Measurements from ENCODE around the gene HOXD10.

The HOXD10 gene

DNA sequence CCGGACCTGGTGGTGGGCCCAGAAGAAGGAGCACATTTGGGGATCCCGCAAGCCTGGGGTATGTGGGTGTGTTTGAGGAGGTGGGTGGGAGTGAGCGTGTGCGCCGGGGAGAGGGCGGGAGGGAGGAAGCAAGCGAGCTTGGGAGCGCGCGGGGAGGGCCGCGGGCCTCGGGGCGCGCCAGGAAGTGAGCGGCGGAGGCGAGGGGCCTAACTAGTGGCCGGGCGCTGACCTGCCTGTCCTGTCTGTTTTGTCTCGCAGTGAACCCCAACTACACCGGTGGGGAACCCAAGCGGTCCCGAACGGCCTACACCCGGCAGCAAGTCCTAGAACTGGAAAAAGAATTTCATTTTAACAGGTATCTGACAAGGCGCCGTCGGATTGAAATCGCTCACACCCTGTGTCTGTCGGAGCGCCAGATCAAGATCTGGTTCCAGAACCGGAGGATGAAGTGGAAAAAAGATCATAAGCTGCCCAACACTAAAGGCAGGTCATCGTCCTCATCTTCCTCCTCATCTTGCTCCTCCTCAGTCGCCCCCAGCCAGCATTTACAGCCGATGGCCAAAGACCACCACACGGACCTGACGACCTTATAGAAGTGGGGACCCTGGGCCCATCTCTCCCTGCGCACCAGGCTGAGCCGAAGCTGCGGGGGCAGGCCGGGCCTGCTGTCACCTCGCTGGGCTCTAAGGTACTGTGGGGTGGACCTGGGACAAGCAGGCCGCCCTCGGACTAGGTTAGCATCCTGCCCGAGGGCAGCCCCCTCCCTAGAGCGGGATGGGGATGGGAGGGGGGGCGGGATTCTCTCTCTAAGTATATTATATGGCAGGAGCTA lies 36.0 kb downstream of the HOXD10 start:
- no peak for FAIRE-seq

DNA sequence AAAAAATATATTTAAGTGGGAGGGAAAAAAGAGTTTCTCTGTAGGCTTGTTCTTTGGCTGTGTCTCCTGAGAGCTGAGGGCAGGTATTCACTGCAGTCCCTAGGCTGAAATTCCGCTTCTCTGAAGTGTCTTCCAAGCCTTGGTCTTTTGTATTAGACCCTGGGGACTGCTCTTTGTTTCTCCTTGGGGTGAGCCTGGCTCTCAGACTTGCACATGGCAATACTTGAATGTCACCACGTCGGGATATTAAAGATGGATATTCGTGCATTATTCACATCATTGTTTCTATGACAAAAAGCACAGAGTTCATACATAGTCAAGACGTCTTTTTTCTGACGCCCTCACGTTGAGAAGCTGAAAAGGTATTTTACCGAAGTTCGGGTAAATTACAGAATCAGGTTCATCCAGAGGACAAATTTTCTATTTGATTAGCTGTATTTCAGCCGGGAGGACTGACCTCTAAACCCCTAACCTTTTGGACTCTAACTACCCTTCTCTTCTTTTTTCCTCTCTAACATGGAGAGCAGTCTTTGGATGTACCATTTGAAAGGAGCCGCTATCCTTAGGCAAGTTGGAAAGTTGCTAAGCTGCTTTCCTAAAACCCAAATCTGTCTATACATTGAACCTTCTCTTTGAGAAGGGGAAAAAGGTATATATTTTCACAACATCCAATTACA lies 38.1 kb downstream of the HOXD10 start:
- FAIRE-seq = no peak

DNA sequence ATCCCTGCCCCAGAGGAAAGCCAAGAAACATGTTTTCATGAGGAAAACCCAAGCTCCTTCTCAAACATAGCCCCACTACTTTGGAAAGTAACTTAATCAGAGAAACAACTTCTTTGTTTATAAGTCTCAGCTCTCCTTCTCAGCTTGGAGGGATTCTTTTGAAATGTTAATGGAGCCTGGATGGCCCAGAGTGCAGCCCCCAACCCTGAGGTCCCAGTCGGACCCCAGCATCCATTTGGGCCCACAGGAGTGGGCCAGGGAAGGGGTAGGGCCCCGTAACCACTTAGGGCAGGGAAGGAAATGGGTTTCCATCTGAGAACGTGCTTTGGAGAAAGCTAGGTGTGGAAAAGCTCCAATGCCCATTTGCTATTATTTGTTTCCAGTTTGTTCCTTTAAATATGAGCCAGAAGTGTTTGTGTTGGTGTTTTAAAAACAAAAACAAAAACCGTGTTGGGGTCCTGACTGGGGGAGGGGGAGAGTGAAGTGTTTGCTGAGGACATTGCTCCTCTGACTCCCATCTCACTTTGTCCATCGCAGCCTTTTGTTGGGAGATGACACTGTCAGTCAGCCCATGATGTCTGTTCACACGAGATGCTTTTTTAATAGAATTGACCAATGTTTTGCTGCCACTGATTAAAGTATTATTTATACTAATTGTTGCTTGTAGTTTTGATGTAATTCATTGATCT lies 38.9 kb downstream of the HOXD10 start:
- FAIRE-seq = no peak

DNA sequence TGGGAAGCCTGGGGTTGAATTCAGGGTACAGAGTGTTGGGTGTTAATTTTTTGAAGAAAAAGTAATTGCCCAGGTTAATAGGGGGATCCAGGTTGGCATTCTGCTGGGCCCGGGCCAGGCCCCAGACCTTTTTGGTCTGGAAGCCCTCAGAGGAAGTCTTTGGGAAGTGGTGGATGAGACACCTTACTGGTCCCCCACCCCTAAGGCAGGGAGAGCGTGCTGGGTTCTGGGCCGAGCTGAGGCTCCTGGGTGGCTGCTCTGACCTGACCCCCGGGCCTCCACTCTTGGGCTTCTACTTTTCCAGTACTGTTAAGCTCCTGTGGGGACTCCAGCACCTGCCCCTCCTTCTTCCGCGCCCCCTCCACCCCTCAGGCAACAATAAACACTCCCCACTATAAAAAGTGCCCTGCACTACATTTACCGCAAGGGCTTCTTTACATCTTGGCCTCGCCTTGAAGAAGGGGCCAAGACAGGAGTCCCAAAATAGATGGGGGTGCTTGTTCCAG lies 39.8 kb downstream of the HOXD10 start:
- no peak for FAIRE-seq

DNA sequence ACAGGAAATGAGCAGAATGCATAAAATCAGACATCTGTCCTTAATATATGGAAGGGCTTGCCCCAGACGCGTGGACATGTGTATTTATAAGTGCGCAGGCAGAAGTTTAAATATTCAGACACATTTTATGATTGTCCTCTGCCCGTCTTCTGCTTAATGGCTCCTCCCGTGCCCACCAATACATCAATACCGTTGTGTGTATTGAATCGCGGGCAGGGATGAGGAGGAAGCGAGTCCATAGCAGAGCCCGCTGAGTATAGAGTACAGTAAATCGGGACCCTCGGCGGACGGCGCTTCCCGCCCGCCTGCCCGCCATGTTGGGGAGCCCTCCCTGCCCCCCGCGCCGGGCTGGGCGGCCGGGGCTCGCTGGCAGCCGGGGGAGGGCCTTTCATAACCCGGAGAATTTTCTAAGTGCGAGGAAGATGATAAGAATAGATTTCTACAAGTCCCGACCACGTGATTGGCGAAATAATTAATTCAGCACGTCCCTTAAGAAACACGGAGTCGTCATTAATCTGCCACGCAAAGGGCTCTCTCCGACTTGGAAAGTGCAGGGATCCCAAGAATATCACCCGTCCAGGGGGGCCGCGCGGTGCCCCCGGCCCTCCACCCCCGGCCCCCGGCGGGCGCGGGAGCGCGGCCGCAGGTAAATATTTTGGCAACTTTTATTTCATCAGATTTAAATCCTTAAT lies 40.4 kb downstream of the HOXD10 start, which contains the start of gene HOXD3:
HOXD3 (plus strand) TSS at position 501 of the 692 bp plus-strand sequence. CDS start 11,808 bp downstream, outside the sequence.
- FAIRE-seq = no peak

GRCh38 chr2:176157499-176158185 lies 41.1 kb downstream of the HOXD10 start:
- FAIRE-seq = no peak

- no peak for FAIRE-seq
Measured at GRCh38 chr2:176158186-176158591, 41.6 kb downstream of the HOXD10 start.

- no peak for FAIRE-seq
Measured at GRCh38 chr2:176158855-176159662, 42.5 kb downstream of the HOXD10 start.

- FAIRE-seq = no peak
Measured at GRCh38 chr2:176159663-176160250, 43.2 kb downstream of the HOXD10 start.

DNA sequence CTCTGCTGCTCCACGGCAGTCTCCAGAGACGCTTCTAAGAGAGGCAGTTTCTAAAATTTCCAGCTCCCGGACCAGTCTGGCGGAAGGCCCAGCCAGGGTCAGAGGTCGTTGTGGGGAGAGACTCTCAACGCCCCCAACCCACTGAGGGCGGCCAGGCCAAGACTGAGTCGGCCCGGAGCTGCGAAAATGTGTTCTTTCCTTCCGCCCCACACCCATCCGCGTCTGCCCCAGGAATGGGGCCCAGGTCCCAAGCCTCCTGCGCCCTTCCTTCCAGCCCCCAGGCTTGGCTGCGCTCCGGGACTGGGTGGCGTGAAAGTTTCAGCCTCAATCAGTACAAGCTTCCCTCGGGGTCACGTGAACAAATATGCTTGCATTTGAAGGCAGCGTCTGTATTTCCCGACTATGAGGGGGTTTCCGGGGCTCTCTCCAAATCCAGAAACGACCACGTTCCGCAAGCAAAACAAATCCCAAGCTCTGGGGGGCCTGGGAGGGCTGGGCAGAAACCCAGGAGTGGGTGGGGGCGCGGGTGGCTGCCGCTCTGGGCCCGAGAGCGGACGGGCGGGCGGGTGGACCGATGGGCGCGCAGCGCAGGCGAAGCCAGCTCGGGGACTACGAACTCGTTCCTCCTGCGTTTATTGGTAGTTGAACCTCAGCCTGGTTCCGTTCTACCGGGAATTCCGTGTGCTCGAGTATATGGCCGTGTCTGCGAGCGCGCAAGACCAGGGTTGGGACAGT lies 43.8 kb downstream of the HOXD10 start:
- no peak for FAIRE-seq

DNA sequence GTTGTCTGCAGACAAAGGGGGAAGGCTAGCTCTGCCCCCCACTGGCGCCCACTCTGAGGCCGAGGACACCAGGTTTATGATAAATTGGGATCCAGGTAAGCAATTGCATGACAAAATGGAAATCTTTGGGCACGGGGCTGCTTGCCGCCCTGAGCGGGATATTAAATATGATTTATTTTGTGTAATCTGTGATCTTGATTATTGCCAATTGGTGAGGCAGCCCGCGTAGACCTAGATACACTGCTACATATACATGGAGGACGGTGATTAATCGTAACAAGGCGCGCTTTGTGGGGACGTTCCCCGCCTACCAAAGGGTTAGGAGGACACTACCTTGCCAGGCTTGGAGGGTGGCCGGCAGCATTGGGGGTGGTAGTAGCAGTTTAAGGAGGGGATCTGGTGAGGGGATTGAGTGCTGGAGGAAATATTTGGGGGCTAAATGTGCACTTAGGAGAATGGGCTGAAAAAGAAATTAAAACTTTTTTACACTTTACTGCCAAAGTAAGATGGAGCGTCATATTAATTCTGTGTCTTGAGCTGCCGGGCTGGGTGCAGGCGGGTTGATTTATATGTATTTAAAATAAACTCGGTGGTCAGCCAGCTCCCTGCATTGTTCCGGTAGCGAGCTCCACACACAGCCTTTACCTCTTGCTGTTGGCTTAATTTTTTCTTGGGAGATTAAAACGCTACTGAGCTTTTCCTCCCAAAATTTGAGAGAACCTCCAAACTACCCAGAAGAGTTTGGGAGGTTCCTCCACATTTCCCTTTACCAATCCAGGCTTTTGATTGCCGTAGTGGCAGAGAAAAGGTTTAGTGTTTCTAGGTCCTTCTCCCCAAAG lies 44.6 kb downstream of the HOXD10 start:
- FAIRE-seq = no peak

DNA sequence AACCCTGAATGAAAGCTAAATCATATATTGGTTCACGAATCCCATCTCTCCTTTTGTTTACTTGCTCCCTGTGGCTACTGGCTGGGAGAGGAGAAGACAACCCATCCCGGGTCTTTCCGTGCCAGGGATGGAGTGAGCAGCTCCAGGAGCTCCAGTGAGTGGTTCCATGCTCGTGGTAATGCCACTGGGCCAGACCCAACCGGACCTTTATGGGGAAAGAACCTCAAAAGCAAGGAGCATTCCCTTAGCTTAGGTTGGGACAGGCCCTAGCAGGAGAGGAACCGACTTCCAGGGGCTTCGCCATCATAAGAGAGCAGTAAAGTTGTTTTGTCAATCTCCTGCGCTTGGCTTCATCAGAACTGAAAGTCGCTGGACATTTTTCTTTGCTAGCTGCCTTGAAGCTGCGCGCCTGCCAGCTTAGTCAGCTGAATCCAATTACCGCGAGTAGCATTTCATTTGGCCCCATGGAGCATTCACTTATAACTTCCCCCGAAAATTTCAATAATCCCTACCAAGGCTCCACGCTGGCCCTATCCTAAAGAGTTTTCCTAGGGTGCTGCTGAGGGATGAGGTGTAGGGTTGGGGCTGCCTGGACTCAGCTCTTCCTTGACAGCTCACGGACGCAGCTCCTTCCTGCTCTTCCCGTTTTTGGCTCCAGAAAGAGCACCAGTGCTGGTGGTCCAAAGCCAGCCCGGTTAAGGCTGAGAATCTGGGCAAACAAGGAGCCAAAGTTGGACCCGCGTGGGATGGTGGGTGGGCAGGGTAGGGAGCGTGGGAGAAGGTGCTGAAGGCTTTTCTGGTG lies 45.4 kb downstream of the HOXD10 start:
- FAIRE-seq = no peak

DNA sequence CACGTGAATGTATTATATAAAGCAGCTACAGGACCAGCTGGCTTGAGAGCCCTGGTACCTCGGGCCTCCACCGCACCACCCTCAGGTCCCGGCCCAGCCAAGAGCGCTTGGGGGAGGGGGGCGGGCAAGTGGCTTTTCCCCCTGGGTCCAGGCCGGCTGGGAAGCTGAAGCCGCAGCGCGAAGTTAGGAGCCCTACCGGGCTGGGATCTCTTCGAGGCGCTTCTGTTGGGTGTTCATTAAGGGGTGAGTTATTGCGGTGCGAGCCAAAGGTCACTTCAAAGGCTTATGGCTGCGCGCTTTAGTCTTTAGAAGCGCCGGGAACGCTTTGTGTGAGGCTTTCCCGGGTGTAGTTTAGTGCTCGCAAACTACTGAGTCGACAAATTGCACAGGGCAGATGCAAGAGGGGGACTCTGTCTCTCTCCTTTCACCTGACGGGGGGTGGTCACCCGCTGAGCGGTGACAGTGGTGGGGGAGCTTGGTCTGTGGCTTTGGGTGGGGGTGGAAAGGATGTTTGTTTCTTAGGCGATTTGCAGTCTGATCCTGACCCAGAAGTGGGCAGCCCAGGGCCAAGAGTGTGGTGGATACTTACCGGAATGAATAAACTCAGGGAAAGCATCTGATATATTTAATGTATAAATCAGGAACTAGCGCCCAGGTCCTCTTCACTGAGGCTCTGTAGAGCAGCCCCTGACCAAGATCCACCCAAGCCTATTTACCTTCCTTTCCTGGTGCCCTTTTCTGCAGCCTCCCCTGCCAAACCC lies 46.5 kb downstream of the HOXD10 start:
- no peak for FAIRE-seq

- FAIRE-seq = no peak
Measured at GRCh38 chr2:176163672-176164056, 47.1 kb downstream of the HOXD10 start.

GRCh38 chr2:176164201-176164600 lies 47.6 kb downstream of the HOXD10 start:
- no peak for FAIRE-seq

DNA sequence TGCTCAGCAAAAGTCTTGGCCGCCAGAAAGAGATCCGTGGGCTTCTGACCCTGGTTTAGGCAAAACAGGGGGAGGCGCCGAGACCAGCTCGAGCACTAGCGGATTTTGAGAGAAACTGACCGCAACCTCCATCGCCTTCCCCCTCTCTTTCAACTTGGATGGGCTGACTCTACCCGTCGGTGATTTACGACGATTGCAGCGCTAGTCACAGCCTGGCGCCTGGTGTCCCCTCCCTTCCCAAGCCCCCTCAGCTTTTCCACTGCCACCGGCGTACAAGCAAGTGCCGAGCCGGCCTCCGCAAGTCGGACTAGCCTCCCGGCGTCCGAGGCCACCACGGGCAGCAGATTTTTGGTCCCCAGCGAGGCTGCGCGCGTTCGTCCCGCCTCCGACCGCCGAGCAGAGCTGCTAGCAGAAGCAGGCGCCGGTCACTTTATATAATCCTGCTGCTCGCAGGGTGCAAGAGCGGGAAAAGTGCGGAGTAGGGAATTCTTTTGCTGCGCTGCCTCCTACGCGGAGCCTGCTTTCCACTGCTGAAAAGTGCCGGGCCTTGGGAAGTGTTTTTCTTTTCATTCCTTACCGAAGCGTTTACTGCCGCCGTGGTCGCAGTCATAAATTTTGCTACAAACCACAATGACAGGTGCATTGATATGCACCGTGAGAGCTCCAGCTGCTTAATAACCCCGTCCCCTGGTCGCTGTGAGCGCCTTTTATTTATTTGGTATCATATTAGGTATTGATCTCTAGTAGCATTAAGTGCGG lies 48.2 kb downstream of the HOXD10 start:
- no peak for FAIRE-seq

Data from endometrium (tissue), 2 donors.